PC-9 (cell line): ENCODE data around the gene RXRG. TPM values are rescaled to one million over a fixed set of nuclear protein-coding genes. Genes with fewer than 3 reads are reported as not detected.

Experiments used
- BruUV-seq: library from RNA; stranded (reverse); fragments of 400-500 nt; replicated peaks from 2 replicates; lab custom pipeline; 2021; lab: Mats Ljungman, UMichigan
- CTCF ChIA-PET: fragments of 300-600 bp; sonication (Branson Sonifier 250); formaldehyde crosslinking; loops from one replicate; lab custom pipeline; 2022; ENCODE audit warnings: antibody characterized with exemption; lab: Charles Lee
- POLR2A ChIA-PET: fragments of 300-600 bp; sonication (Branson Sonifier 250); formaldehyde crosslinking; loops from one replicate; lab custom pipeline; 2022; ENCODE audit warnings: antibody characterized with exemption; ENCODE audit not compliant: unreplicated experiment; lab: Charles Lee
- DNase-seq, 2 experiments: peaks; one replicate each; pipeline versions ENCODE4 v3.0.0 to v3.0.0-alpha.2; 2015 to 2022; ENCODE audit warnings: mixed read lengths in 1 of 2
- H2AFZ ChIP-seq: fragments of 200-600 bp; sonication (generic); 2 replicates; pipeline ENCODE4 v1.8.1; 2017; ENCODE audit warnings: antibody characterized with exemption
- H3F3A ChIP-seq: fragments of 200-600 bp; sonication (generic); 2 replicates; pipeline ENCODE4 v1.8.1; 2017; ENCODE audit warnings: antibody characterized with exemption, mild to moderate bottlenecking, low read depth; ENCODE audit not compliant: insufficient read depth
- H3K27ac ChIP-seq: fragments of 200-600 bp; sonication (generic); 2 replicates; pipeline ENCODE4 v1.6.1; 2016; ENCODE audit warnings: mixed run types
- H3K27me3 ChIP-seq: fragments of 200-600 bp; sonication (generic); 2 replicates; pipeline ENCODE4 v1.6.1; 2016; ENCODE audit warnings: low read depth, mixed run types; ENCODE audit not compliant: insufficient read depth
- H3K36me3 ChIP-seq: fragments of 200-600 bp; sonication (generic); 2 replicates; pipeline ENCODE4 v1.6.1; 2016; ENCODE audit warnings: low read depth, mixed run types
- H3K4me1 ChIP-seq: fragments of 200-600 bp; sonication (generic); replicated peaks from 2 replicates; pipeline ENCODE4 v1.6.1; 2016; ENCODE audit warnings: mixed run types; ENCODE audit not compliant: insufficient read depth
- H3K4me2 ChIP-seq: fragments of 200-600 bp; sonication (generic); 2 replicates; pipeline ENCODE4 v1.6.1; 2017; ENCODE audit warnings: mixed run types
- H3K4me3 ChIP-seq: fragments of 200-600 bp; sonication (generic); 2 replicates; pipeline ENCODE4 v1.6.1; 2016; ENCODE audit warnings: mixed run types
- H3K79me2 ChIP-seq: fragments of 200-600 bp; sonication (generic); 2 replicates; pipeline ENCODE4 v1.6.1; 2017; ENCODE audit warnings: low read depth, mixed run types
- H3K9me2 ChIP-seq: fragments of 200-600 bp; sonication (generic); 2 replicates; pipeline ENCODE4 v1.8.1; 2017; ENCODE audit warnings: mild to moderate bottlenecking; ENCODE audit not compliant: insufficient read depth
- H3K9me3 ChIP-seq: fragments of 200-600 bp; sonication (generic); 2 replicates; pipeline ENCODE4 v1.8.1; 2016; ENCODE audit warnings: low read depth; ENCODE audit not compliant: insufficient read depth
- H4K20me1 ChIP-seq: fragments of 200-600 bp; sonication (generic); 2 replicates; pipeline ENCODE4 v1.8.1; 2017; ENCODE audit not compliant: insufficient read depth
- CTCF ChIP-seq: fragments of 200-600 bp; sonication (generic); conservative IDR thresholded peaks from 2 replicates; pipeline ENCODE4 v1.6.1; 2017; ENCODE audit warnings: mixed run types, antibody characterized with exemption, mild to moderate bottlenecking, moderate library complexity
- EZH2 ChIP-seq: fragments of 200-600 bp; sonication (generic); IDR thresholded peaks from 2 replicates; pipeline ENCODE4 v1.8.0; 2017; ENCODE audit warnings: antibody characterized with exemption, low read depth
- intact Hi-C: fragments of 100-400 bp; cut with micrococcal nuclease; formaldehyde crosslinking; loops from one replicate; pipeline ENCODE4 v1.10.0; 2022; ENCODE audit not compliant: unreplicated experiment
- total RNA-seq: library from RNA; stranded (reverse); gene quantifications from 2 replicates; pipeline ENCODE4 v1.2.3, GENCODE V29; 2021

RXRG gene
- total RNA-seq, 1 experiment from 2014 or later = not detected

- Histone ChIP-seq H3K9me3 (no peaks in the 10 kb centered on the region), H4K20me1 (no peaks in the 10 kb centered on the region), H3K9me2 (no peaks in the 10 kb centered on the region), H3K27ac (no peak overlapping the region), H3K79me2 (no peaks in the 10 kb centered on the region), H3K4me2 (no peak overlapping the region), H3K36me3 (no peaks in the 10 kb centered on the region), H3K27me3 (peaks cover 66% of the 10 kb centered on the region), H3F3A (no peaks in the 10 kb centered on the region), H3K4me3 (no peak overlapping the region), H2AFZ (no peak overlapping the region), H3K4me1 (no peaks in the 10 kb centered on the region)
- POLR2A ChIA-PET = no interaction called here
- TF ChIP-seq CTCF = no peak
- no peak for TF ChIP-seq EZH2
- no TSS peak for BruUV-seq
- no peak for DNase-seq
- intact Hi-C loops = no loop called here
- CTCF ChIA-PET = no interaction called here
These were observed 30.3 kb downstream of the RXRG start for GRCh38 chr1:165414620-165415019.

DNA sequence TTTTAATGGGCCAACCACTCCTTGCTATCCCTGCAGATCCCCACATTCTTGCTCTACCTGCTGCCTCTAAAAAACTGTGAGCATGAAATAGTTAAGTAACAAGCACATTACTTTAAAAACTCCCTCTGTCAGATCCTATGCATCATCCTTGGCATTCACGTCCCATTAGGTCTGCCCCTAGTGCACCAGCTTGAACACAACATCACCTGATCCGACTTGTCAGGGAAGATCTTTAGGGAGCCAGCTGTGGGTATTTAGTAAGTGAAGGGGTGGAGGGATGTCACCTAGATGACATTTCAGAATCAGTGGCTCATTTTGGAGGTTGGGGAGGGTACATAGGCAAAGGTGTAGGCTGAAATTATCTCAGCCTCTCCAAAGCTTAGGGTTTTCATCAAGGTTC, 33.5 kb downstream of the RXRG start:
- TF ChIP-seq EZH2 (no peak), CTCF (no peak)
- Histone ChIP-seq H3K27me3 (peaks cover 43% of the 10 kb centered on the region), H3K9me3 (no peaks in the 10 kb centered on the region), H3K79me2 (no peaks in the 10 kb centered on the region), H3K4me1 (no peaks in the 10 kb centered on the region), H2AFZ (no peak overlapping the region), H4K20me1 (no peaks in the 10 kb centered on the region), H3K9me2 (no peaks in the 10 kb centered on the region), H3K27ac (no peak overlapping the region), H3F3A (no peaks in the 10 kb centered on the region), H3K4me3 (no peak overlapping the region), H3K4me2 (no peak overlapping the region), H3K36me3 (no peaks in the 10 kb centered on the region)
- intact Hi-C loops = no loop called here
- no peak for DNase-seq
- BruUV-seq = no TSS peak
- ChIA-PET POLR2A (no interaction called here), CTCF (no interaction called here)

- H3K9me2 ChIP-seq = no peaks in the 10 kb centered on the region
- H2AFZ ChIP-seq = no peak overlapping the region
- H3K4me2 ChIP-seq = no peak overlapping the region
- no peaks in the 10 kb centered on the region for H3F3A ChIP-seq
- CTCF ChIA-PET = no interaction called here
- H3K9me3 ChIP-seq = no peaks in the 10 kb centered on the region
- no peak for TF ChIP-seq EZH2
- TF ChIP-seq CTCF = no peak
- DNase-seq = no peak
- no peaks in the 10 kb centered on the region for H3K4me1 ChIP-seq
- H3K27me3 ChIP-seq = peaks cover 29% of the 10 kb centered on the region
- no peak overlapping the region for H3K4me3 ChIP-seq
- intact Hi-C loops = no loop called here
- no peaks in the 10 kb centered on the region for H3K79me2 ChIP-seq
- no peak overlapping the region for H3K27ac ChIP-seq
- H4K20me1 ChIP-seq = no peaks in the 10 kb centered on the region
- H3K36me3 ChIP-seq = no peaks in the 10 kb centered on the region
- POLR2A ChIA-PET = no interaction called here
- no TSS peak for BruUV-seq
These were observed 35.1 kb downstream of the RXRG start for GRCh38 chr1:165409657-165410358.
